ENCODE measurements around the gene VIT.

VIT gene

GRCh38 chr2:36716111-36716510, 19.6 kb downstream of the VIT start:
- Histone ChIP-seq H3K27ac (replicated peaks) (no peak overlapping the region), H3K27me3 (ENCODE audit: insufficient read depth, poor library complexity, severe bottlenecking) (no peaks in the 10 kb centered on the region), H3K4me3 (replicated peaks; ENCODE audit: insufficient read depth, low read length) (no peak overlapping the region)
- no peak for DNase-seq (ENCODE audit: low read depth in 1 of 2, low spot score in 1 of 2)
- TF ChIP-seq CTCF (IDR thresholded peaks at IDR 0.05; ENCODE audit: insufficient read depth, low read length) (no peak), POLR2AphosphoS5 (IDR thresholded peaks at IDR 0.05; ENCODE audit: low read depth) (no peak), GABPA (IDR thresholded peaks at IDR 0.05; ENCODE audit: low read depth) (no peak), SPI1 (IDR thresholded peaks at IDR 0.05; ENCODE audit: borderline replicate concordance, low read depth) (no peak), REST (IDR thresholded peaks at IDR 0.05; ENCODE audit: insufficient replicate concordance, low read depth) (no peak)

- no peak for DNase-seq (ENCODE audit: low read depth in 1 of 2, low spot score in 1 of 2)
- Histone ChIP-seq H3K27me3 (ENCODE audit: insufficient read depth, poor library complexity, severe bottlenecking) (no peaks in the 10 kb centered on the region), H3K27ac (replicated peaks) (no peak overlapping the region), H3K4me3 (replicated peaks; ENCODE audit: insufficient read depth, low read length) (no peak overlapping the region)
- TF ChIP-seq SPI1 (IDR thresholded peaks at IDR 0.05; ENCODE audit: borderline replicate concordance, low read depth) (no peak), REST (IDR thresholded peaks at IDR 0.05; ENCODE audit: insufficient replicate concordance, low read depth) (no peak), CTCF (IDR thresholded peaks at IDR 0.05; ENCODE audit: insufficient read depth, low read length) (no peak), POLR2AphosphoS5 (IDR thresholded peaks at IDR 0.05; ENCODE audit: low read depth) (no peak), GABPA (IDR thresholded peaks at IDR 0.05; ENCODE audit: low read depth) (no peak)
Measured at GRCh38 chr2:36717603-36718266, 21.2 kb downstream of the VIT start.

- TF ChIP-seq CTCF (IDR thresholded peaks at IDR 0.05; ENCODE audit: insufficient read depth, low read length) (no peak), POLR2AphosphoS5 (IDR thresholded peaks at IDR 0.05; ENCODE audit: low read depth) (no peak), REST (IDR thresholded peaks at IDR 0.05; ENCODE audit: insufficient replicate concordance, low read depth) (no peak), GABPA (IDR thresholded peaks at IDR 0.05; ENCODE audit: low read depth) (no peak), SPI1 (IDR thresholded peaks at IDR 0.05; ENCODE audit: borderline replicate concordance, low read depth) (no peak)
- H3K27ac ChIP-seq (replicated peaks), result no peak overlapping the region
- no peak overlapping the region for H3K4me3 ChIP-seq (replicated peaks; ENCODE audit: insufficient read depth, low read length)
- H3K27me3 ChIP-seq (ENCODE audit: insufficient read depth, poor library complexity, severe bottlenecking), result no peaks in the 10 kb centered on the region
- no peak for DNase-seq (ENCODE audit: low read depth in 1 of 2, low spot score in 1 of 2)
Measured at GRCh38 chr2:36727550-36727949, 31.0 kb downstream of the VIT start.

Measured in HL-60 (cell line).